ENCODE data around the gene DDX10. TPM values are rescaled to one million over a fixed set of nuclear protein-coding genes. Genes with fewer than 3 reads are reported as not detected.

DDX10 gene
- total and polyA plus RNA-seq, 2 of the 8 experiments (the other 6 are each of a cell fraction or from before 2014, with no cell fraction given) = 49.2 to 52.2 TPM

DNA sequence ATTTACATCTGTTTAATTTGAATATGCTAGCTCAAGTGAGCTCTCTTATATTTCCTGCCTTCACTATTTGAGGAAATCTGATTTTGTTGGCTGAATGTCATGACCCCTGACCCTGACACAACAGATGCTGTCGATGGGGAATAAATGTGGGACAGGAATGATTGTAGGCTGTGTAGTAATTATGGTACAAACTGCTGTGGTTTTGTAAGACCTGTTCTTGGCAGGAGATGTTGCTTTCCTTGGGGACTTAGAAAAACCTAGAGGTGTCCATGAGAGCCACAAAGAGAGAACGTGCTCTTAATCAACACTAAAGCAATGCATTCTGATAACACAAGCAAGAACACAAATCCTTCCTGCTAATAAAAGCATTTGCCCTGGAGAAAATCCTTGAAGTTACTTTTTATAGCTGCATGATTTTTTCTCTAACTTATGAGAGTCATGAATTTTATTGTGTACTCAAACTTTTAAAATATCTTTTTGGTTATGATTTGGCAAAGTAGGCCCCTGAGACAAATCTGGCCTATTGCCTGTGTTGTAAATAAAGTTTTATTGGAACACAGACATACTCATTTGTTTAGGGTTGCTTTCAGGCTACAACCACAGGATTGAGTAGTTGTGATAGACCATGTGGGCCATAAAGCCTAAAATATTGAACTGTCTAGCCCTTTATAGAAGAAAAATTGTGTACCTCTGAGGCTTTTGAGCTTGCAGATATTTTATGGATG lies 90.2 kb downstream of the DDX10 start (continued):
- TF ChIP-seq RAD21 (IDR thresholded peaks at IDR 0.05 in 1 of 2, conservative IDR thresholded peaks at IDR 0.05 in 1 of 2; ENCODE audit: low read depth in 2 of 2, low read length in 2 of 2) (no peak), HDAC2 (IDR thresholded peaks at IDR 0.05; ENCODE audit: borderline replicate concordance in 1 of 2, low read depth in 2 of 2, low read length in 2 of 2) (no peak), SIX5 (IDR thresholded peaks at IDR 0.05; ENCODE audit: low read depth, low read length) (no peak), SP1 (IDR thresholded peaks at IDR 0.05; ENCODE audit: low read depth, low read length) (no peak), KDM1A (IDR thresholded peaks at IDR 0.05; ENCODE audit: borderline replicate concordance, low read length) (no peak), FOSL1 (IDR thresholded peaks at IDR 0.05; ENCODE audit: insufficient read depth, low read depth, low read length) (no peak)

Data from H1 (cell line).